ENCODE measurements around the gene DDHD1.
"Not testable (repeated sequence)": the region's sequence is repeated elsewhere in the genome, so short reads cannot be mapped to it uniquely, and the experiment has no call there.

Gene DDHD1

DNA sequence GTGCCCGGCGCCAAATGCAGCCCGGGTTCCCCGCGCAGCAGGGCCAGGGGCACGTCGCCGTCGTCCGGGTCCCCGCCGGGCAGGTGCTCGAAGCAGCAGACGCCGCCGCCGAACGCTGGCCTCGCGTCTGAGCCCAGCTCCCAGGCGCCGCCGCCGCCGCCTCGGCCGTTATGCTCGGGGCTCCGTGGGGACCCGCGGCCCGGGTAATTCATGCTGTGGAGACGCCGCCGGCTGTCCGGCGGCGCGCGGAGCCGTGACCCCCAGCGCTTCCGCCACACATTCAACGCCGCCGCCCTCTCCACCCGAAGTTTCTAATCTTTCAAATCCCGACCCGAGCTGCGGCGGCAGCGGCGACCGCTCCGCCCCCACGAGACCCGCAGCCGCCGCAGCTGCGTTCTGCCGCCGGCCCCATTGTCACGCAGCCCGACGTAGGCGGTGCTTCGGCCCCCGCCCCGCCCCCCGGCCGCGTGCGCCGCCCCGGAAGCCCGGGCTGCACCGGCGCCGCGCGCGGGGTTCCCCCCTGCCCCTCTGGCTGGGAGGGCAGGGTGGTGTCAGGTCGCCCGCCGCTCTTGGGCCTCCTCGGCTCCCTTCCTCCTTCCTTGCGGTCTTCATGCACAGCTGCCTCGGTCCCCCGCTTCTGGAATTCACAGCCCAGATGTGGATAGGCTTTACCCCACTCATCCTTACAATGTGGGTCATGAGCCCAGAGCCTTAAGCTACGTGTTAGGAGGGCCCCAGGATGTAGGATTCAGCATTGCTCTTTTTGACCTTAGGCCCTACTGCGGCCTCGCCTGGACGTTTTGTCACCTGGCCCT lies at the start of gene DDHD1:
TSS of gene DDHD1 (minus strand) at position 437 of the 815 bp plus-strand sequence. CDS start at position 212, 225 bp downstream.
- DNase-seq = peak; percentile 90

DNA sequence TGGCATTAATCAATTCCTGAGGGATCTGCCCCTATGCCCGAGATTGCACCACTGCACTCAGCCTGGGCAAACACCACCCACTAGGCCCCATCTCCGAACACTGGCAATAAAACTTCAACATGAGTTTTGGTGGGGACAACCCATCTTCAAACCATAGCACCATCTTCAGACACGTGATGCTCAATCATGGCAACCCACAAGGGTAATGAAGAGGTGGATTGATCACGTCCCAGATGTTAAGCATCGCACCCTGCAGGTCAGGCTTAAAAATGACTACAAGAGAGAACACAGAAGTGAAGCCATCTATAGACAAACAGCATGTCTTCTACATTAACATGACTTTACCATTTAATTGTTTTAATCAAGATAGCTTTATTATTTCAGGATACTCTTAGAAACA lies 42.8 kb upstream of the DDHD1 start:
- no peak for DNase-seq

DNA sequence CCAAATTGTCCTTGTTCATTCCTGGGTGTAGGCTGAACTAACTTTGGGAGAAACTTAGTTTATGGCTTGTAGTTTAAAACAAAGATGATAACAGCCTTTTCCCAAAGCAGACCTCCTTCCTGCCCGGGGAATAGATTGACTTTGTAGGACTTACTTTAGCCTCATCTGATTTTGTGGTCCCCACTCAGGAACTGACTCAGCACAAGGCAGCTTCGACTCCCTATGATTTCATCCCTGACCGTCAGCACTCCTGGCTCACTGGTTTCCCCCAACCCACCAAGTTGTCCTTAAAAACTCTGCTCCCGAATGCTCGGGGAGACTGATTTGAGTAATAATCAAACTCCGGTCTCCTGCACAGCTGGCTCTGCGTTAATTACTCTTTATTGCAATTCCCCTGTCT lies 40.1 kb upstream of the DDHD1 start:
- no peak for DNase-seq

DNA sequence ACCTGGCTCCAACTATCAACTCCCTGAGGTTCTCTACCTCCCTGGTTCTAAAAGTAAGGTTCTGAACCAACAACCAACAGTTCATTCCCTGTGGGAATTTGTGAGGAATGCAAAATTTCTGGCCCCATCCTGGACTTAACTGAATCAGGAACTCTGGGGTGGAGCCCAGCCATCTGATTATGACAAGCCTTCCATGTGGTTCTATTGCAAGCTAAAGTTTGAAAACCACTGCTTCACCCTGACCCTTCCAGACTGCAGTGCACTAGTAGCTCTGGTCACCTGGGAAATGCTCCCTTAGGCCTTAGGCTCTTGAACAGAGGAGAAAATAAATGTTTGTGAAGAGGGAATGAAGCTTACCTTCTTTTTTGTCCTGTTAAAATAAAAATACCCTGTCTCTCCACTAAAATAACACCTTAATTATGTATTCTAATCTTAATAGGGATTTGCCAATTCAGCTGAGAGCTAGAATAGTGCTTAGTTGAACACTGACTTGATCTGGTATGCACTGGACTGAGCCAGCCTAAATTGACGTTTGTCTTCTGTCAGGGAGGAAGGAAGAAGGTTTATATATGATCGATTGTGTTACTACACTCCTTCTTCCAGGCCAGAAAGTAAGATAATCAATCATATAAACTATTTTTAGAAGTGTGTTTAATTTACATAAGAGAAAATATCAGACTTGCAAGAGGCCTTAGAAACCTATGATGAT lies 39.1 kb upstream of the DDHD1 start:
- no peak for DNase-seq

DNA sequence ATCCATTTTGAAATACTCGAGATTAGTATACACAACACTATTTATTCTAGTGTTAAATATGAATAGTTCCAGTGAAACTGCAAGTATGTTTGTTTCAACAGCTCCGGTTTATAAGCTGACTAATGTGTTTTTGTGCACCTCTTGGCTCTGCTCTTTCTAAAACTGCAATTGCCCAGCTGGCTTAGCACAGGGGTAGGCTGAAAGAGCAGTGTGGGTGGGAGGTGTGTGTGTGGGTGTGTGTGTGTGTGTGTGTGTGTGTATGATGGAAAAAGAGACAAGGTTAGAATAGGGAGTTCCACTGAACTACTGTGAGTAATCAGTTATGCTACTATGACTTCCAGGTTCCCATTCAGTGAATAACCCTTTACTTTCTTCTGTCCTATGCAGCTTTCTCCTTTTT lies 37.8 kb upstream of the DDHD1 start:
- DNase-seq = no peak

DNA sequence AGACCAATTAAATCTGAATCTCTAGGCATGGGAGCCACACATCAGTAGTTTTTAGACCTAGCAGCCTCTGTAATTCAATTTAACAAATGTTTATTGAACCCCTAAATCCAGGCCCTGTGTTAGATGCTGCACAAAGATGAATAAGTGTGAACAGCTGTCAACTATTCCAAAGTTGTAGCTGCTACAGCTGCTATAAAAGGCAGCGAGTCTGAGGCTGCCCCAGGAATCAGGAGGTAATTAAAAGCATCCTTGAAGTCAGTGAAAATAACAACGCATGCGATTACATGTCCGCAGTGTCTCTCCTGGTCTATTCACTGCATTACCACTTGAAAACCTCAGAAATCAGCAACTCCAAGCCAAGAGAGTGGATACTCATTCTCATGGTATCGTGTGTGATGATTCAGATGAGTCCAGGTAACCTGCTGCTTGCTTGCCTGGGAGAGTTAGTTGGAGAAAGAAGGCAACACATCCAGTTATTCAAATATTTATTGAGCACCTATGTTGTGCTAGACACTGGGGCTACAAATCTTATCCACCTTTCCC lies 34.9 kb upstream of the DDHD1 start:
- DNase-seq = no peak

DNA sequence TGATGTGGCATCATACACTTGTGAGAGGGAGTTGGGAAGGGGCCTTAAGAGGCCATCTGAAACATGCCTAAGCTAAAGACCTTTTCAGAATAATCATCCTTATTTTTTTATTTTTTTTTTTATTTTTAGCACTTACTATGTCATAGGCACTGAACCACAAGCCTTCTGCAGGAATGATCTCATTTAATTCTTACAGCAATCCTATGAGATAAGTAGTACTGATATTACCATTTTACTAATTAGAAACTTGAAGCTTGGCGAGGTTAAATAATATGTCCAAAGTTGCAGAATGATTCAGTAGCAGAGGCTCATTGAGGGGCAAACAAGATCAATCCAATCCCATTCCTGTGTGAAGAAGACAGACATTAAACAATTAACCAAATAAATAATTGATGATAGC lies 33.4 kb upstream of the DDHD1 start:
- DNase-seq = no peak

DNA sequence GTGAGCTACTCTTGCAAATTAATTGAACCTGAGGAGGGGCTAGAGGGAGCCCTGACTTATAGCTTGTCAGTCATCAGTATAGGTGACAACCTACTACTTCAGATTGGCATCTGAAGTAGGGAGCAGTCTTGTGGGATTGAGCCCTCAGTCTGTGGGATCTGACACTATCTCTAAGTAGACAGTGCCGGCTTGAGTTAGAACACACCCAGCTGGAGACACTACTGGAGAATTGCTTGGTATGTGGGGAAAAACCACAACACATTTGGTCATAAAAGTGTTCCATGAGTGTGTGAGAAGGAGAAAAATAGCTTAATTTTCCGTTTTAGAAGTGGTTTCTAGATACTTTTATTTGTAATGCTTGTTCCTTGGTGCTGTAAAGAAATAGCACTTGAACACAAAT lies 30.5 kb upstream of the DDHD1 start:
- DNase-seq = no peak

DNA sequence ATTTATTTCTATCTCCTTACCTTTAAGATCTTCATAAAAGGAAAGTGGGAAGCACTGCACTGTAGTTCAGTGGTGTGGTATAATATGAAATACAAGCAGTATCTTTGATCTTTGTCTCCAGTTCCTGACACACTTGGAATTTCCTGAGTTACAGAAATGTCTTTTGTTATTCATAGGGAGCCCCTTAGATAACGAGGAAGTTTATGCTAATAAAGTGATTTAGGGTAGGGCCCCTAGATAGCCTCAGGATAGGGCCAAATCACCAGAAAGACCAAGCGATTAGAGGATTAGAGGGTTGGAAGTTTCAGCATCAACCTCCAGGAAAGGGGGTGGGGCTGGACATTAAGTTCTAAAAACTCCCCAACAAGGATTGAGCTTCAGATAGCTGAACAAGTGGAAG lies 29.9 kb upstream of the DDHD1 start:
- no peak for DNase-seq

DNA sequence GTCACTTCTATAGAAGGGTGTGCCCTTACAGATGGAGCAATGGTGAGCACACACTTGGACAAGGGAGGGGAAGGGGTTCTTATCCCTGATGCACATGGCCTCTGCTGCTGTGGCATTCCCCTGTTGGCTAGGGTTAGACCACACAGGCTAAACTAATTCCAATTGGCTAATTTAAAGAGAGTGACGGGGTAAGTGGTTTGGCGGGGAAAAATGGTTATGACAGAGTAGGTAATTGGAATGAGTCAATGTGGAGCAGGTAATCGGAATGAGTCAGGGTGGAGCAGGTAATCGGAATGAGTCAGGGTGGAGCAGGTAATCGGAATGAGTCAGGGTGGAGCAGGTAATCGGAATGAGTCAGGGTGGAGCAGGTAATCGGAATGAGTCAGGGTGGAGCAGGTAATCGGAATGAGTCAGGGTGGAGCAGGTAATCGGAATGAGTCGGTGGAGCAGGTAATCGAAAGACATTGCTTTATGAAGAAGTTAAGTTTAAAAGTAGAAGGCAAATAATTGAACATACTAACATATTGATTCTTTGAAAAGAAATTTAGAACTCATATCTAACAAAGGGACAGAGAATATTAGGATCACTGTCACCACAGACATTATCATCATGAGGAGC lies 28.4 kb upstream of the DDHD1 start:
- DNase-seq = not testable (repeated sequence)

DNA sequence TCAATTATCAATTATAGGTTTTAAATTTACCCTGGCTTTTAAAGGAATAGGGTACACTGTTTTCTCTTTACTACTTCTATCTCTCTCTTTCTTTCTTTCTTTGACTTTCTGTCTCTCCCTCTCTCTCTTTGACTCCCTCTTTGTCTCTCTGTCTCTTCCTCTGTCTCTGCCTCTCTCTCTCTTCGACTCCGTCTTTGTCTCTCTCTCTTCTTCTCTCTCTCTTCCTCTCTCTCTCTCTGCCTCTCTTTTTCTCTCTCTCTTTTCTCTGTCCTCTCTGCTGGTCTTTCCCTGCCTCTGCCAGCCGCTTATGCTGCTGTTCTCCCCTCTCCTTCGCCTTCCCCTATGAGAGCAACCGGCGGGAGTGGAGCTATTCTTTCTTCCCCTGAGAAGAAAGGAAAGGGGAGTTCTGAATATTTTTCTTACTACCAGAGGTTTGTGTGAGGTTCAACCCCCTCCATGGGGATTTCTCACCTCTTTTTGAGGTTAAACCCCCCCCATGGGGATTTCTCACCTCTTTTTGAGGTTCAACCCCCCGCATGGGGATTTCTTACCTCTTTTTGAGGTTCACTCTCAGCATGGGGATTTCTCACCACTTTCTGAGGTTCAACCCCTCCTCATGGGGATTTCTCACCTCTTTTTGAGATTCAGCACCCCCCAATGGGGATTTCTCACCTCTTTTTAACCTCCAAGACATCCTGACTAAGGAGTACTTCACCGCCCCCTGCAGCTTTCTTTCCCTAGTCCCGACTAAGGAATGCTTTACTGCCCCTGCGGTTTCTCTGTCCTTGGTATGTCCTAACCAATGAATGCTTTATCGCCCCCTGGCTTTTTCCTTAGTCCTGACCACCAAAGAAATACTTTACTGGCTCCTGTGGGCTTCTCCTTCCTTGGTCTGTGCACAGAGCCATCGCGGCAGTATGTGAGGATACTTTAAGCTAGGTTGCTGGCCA lies 27.4 kb upstream of the DDHD1 start:
- peak; percentile 63 for DNase-seq

DNA sequence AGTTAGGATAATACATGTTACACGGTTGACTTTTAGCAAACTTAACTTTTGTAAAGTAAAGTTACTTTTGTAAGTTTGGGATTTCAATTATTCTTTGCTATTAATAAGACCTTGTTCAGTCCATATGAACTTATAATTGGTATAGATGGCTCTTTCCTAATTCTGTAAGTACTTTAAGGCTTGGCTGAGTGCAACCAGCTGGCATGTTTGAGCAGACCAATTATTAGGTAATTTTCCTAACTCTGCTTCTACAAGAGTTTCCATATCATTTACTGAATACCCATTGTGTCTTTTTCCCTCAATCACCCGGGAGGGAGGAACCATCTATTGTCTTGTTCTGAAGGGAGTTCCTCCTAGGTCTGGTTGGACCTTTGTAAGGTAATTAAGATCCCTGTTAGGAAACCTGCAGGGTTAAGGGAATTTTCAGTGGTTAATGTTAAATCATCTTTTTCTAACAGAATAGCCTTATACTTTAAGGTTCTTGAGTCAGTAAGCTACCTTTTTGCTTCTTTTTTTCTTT lies 26.4 kb upstream of the DDHD1 start:
- not testable (repeated sequence) for DNase-seq

DNA sequence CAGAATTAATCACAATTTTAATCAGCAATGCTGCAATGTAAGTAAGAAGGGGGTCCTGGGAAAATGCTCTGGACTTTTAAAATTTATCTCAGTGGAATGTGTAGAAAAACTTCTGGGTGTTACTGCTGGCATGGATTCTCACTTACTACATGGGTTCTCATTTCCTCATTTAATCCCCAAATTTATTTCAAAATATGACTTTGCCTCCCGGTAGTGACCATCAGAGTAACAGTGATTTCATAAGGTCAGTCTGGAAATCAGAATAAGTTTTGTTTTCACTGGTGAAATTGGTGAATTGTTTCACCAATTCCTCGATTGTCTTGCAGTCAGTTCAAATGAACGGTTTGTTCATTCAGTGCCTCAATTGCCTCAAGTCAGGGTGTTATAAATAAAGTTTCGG lies 22.3 kb upstream of the DDHD1 start:
- DNase-seq = no peak

DNA sequence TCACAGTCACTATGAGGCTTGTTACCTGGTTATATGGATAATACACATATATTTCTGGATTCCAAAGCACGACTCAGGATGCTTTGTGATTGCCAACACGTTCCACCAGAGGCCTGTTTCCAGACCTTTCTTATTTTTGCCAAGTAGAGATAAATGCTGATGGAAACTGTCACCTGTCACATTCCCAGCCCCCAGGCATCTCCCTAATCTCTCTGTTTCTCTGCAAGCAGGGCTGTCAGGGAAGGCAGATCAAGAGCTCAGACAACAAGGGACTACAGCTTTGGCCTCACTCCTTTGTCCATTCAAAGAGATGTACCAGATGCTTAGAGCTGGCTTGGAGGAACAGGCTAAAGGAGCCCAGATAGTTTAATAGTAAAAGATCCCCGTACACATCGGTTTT lies 21.8 kb upstream of the DDHD1 start:
- no peak for DNase-seq

DNA sequence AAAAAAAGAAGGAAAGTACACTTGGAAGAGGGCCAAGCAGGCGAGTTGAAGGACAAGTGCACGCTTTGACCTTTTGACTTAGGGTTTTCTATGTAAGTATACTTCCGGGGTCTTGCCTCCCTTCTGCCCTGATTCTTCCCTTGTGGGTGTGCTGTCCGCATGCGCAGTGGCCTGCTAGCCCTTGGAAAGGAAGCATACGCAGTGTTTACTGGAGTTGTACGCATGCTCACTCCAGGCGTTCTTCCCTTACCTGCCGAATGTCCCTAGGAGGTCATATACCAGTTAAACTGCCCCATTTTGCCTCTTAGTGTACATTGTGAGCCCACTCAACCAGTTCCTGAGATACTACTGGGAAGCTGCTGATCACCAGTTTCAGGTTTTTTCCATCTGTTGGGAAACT lies 15.7 kb upstream of the DDHD1 start:
- DNase-seq = no peak

DNA sequence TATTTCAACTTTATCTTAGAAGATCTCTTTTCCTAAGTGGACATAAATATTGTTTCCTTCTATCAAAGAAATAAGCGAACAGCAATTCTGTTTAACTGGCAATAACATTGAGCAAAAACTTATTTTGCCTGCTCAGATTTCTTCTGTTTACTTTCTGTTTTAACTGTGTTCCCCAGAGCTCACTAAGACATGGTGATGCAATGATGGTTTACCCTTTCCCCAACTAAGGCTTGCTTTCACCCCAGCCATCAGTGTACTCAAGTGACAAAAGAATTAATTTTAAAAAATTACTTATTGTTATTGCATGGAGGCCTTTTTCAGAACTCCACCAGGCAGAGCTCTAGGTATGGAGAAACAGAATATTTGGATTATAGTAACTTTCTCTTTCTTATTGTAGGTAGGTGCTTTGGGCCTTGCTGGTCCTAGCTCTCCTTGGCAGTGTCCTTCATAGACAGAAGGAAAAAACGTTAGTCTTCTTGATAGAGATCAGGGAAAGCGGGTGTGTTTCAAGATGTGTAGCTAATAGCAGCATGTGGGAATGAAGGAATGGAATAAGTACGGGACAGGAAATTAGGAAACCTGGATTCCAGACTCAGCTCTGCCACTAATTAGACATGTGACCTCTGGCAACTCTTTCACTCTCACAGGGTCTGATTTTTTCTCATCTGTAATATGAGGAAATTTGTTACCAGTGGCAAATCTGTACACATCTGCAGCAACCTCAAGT lies 14.6 kb upstream of the DDHD1 start:
- no peak for DNase-seq

DNA sequence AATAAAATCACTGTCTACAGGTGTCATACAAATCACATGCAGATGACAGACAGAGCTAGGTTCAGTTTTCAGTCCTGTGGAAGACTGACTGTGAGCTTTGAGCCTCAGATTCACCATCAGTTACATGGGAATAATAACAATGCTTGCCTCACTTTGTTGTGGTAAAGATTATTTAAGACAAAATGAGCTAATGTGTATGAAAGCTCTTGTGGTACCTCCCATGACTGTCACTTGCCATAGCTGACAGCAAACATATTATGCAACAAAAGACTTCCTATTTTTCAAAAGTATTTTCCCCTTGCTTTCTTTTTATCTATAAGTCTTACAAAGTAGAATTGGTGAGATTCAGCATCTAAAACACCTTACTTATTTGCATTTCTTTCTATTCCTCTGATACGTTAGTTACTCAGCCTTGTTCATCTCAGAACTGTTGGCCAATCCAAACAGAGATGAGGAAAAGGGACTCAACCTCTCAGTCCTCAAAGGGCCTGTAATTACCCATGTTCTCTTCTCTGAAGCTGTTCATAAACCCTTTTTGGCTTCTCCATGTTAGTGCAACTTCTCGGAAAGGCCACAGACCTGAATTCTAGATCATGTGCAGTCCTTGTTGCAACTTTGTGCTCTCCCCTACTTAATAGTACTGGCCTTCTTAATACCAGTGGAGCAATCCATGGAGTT lies 8.8 kb upstream of the DDHD1 start:
- no peak for DNase-seq

DNA sequence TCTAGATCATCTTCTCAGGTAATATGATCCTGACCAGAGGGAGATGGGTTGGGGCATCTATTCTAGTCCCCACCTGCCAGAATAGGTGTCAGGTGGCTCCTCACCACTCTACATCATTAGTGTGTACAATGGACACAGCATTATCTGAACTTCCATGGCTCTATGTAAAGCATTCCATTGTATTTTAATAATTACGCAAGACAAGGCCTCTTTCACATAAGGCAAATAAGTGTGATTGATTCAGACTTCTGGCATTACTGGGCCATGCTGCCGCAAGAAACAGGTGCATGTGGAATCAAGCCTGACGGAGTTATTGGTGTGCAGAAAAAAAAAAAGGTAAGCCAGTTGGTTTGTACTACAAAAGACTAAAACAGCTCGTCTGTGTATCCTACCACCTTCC lies 3.1 kb upstream of the DDHD1 start:
- DNase-seq = no peak

DNA sequence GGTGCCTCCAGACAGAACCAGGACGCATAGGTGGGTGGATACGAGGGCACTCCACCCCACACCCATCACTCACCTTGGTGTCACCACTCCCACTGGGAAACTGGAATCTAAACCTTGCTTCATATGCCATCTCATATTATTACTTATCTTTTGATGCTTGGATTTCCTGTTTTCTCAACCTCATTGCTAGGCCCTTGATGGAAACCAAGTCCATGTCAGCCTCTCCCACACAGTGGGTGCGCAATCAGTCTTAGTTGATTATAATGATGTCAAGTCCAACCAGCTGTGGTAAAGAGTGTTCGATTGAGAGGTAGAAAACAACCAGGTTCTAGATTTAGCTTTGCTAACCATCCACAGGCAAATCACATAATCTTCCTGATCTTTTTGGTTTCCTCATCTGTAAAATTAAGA lies 584 bp upstream of the DDHD1 start:
- no peak for DNase-seq

DNA sequence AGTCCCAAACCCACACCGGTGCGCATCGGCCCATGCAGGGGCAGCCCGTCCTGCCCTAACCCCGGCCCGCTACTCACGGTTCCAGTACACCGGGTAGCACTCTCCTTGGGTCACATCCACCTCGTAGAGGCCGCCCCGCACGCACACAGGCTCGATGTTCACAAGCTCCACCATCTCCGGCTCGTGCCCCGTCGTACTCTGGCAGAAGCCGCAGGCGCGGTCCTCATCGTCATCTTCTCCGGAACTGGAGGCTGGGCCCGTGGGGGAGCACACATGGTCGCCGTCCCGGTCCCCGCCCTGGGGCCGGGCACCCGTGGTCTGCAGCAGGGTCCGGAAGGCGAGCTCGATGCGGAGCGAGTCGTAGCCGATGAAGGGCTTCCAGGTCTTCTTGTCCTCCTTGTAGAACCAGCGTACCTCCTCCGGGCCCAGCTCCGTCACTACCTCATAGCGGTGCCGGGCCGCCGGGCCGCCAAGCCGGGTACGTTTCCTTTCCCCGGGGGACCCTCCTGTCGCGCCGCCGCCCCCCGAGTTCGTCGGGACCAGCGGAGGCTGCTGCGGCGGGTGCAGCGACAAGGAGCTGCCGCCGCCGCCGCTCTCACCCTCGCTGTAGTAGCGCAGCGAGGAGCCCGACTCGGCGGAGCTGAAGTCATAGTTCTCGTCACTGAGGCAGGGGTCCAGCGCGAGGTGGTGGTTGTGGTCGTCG lies 788 bp downstream of the DDHD1 start:
- peak; percentile 70 for DNase-seq

Data from CD4-positive, alpha-beta T cell treated with Interleukin-10 for 1 hour (primary cell).